Stimulated activated CD4-positive, alpha-beta T cell treated with anti-CD3 and anti-CD28 coated beads, Interleukin-4, amount 100 ng/mL, for 24 hours (primary cell): ENCODE measurements around the gene OR4E1.
"Not testable (repeated sequence)": the region's sequence is repeated elsewhere in the genome, so short reads cannot be mapped to it uniquely, and the experiment has no call there.

ENCODE experiments used
- DNase-seq: peaks from one replicate; pipeline ENCODE4 v3.0.0-alpha.2; 2020

OR4E1 gene

GRCh38 chr14:21673718-21674117 is at the start of gene OR4E1:
OR4E1 (minus strand) TSS chr14:21673818; CDS start chr14:21670935, 2,883 bp downstream.
- DNase-seq = no peak

GRCh38 chr14:21721504-21721903 is 47.9 kb upstream of the OR4E1 start:
- no peak for DNase-seq

- no peak for DNase-seq
These were observed 46.2 kb upstream of the OR4E1 start for GRCh38 chr14:21719841-21720240.

- DNase-seq = no peak
These were observed 40.8 kb upstream of the OR4E1 start for GRCh38 chr14:21714318-21714929.

GRCh38 chr14:21712036-21712435 is 38.4 kb upstream of the OR4E1 start:
- DNase-seq = no peak

GRCh38 chr14:21711360-21711961 is 37.8 kb upstream of the OR4E1 start:
- peak; percentile 32 for DNase-seq

GRCh38 chr14:21704338-21704737 is 30.7 kb upstream of the OR4E1 start:
- no peak for DNase-seq

- peak; percentile 7 for DNase-seq
These were observed 30.0 kb upstream of the OR4E1 start for GRCh38 chr14:21703357-21704326.

- DNase-seq = no peak
These were observed 28.7 kb upstream of the OR4E1 start for GRCh38 chr14:21702316-21702715.

- DNase-seq = no peak
These were observed 25.9 kb upstream of the OR4E1 start for GRCh38 chr14:21699551-21699950.

GRCh38 chr14:21698538-21698937 is 24.9 kb upstream of the OR4E1 start:
- not testable (repeated sequence) for DNase-seq

- not testable (repeated sequence) for DNase-seq
These were observed 24.0 kb upstream of the OR4E1 start for GRCh38 chr14:21697662-21698061.

GRCh38 chr14:21694425-21694824 is 20.8 kb upstream of the OR4E1 start:
- DNase-seq = no peak

- DNase-seq = no peak
These were observed 12.8 kb upstream of the OR4E1 start for GRCh38 chr14:21686468-21686867.

GRCh38 chr14:21680072-21680471 is 6.5 kb upstream of the OR4E1 start:
- DNase-seq = no peak

- DNase-seq = no peak
These were observed 1.9 kb upstream of the OR4E1 start for GRCh38 chr14:21675566-21675965.

GRCh38 chr14:21672116-21672515 is 1.5 kb downstream of the OR4E1 start:
- no peak for DNase-seq

- no peak for DNase-seq
These were observed 2.2 kb downstream of the OR4E1 start for GRCh38 chr14:21671371-21671770.

GRCh38 chr14:21669284-21669683 is 4.3 kb downstream of the OR4E1 start:
- DNase-seq = no peak

- no peak for DNase-seq
These were observed 5.2 kb downstream of the OR4E1 start for GRCh38 chr14:21668377-21668776.

- DNase-seq = no peak
These were observed 16.6 kb downstream of the OR4E1 start for GRCh38 chr14:21656980-21657379.

GRCh38 chr14:21654215-21654614 is 19.4 kb downstream of the OR4E1 start:
- no peak for DNase-seq

GRCh38 chr14:21653331-21653885 is 20.2 kb downstream of the OR4E1 start, which contains the start of gene OR4E2:
OR4E2 (plus strand) TSS chr14:21653835; CDS start chr14:21665083, 11,248 bp downstream.
- no peak for DNase-seq
